Measurements from ENCODE around the gene SRM.

DNA sequence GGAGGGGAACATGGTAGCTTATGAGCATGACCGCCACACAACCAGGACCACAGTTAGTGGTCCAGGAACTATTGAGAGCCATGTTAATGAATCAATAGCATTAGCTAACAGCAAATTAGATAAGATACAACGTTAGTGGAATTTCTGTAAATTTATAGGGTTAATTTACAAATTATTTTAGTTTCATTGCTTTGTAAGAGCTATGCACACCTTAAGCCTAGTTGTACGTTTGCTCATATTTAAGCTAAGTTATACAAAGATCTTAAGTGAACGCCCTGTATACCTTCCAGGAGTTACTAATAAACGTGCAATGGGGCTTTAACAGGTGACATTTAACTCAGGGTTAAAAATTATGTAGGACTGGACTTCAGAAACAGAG is 39.1 kb upstream of the SRM start:
- TF ChIP-seq, protein P1, sequence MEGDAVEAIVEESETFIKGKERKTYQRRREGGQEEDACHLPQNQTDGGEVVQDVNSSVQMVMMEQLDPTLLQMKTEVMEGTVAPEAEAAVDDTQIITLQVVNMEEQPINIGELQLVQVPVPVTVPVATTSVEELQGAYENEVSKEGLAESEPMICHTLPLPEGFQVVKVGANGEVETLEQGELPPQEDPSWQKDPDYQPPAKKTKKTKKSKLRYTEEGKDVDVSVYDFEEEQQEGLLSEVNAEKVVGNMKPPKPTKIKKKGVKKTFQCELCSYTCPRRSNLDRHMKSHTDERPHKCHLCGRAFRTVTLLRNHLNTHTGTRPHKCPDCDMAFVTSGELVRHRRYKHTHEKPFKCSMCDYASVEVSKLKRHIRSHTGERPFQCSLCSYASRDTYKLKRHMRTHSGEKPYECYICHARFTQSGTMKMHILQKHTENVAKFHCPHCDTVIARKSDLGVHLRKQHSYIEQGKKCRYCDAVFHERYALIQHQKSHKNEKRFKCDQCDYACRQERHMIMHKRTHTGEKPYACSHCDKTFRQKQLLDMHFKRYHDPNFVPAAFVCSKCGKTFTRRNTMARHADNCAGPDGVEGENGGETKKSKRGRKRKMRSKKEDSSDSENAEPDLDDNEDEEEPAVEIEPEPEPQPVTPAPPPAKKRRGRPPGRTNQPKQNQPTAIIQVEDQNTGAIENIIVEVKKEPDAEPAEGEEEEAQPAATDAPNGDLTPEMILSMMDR (IDR thresholded peaks at IDR 0.05; ENCODE audit: low read length): no peak
- no peak for TF ChIP-seq EZH2 (IDR thresholded peaks at IDR 0.05; ENCODE audit: borderline replicate concordance, low read length)
